Upper lobe of right lung (tissue), 1 donor: ENCODE measurements around the gene TRPV4. TPM values are rescaled to one million over a fixed set of nuclear protein-coding genes. Genes with fewer than 3 reads are reported as not detected.

Experiments
- ATAC-seq: fragments of 200-7000 bp; cut with Tn5 transposase; one replicate; pipeline ENCODE4 v1.9.1; 2020; ENCODE audit warnings: mild to moderate bottlenecking, moderate library complexity
- DNase-seq: peaks from one replicate; pipeline ENCODE4 v3.0.0-alpha.2; 2020
- H3K27ac ChIP-seq: fragments of 200-600 bp; one replicate; pipeline ENCODE4 v1.8.0; 2022
- H3K27me3 ChIP-seq: fragments of 200-600 bp; one replicate; pipeline ENCODE4 v1.8.0; 2022; ENCODE audit warnings: mild to moderate bottlenecking
- H3K36me3 ChIP-seq: fragments of 200-600 bp; one replicate; pipeline ENCODE4 v1.8.0; 2022
- H3K4me1 ChIP-seq: fragments of 200-600 bp; one replicate; pipeline ENCODE4 v1.8.0; 2022
- H3K4me3 ChIP-seq: fragments of 200-600 bp; one replicate; pipeline ENCODE4 v1.8.0; 2022; ENCODE audit warnings: mild to moderate bottlenecking
- H3K9me3 ChIP-seq: fragments of 200-600 bp; one replicate; pipeline ENCODE4 v1.8.0; 2022
- CTCF ChIP-seq: fragments of 200-600 bp; IDR thresholded peaks from one replicate; pipeline ENCODE4 v1.8.0; 2022; ENCODE audit warnings: antibody characterized with exemption
- intact Hi-C: fragments of 100-400 bp; cut with DNase I; formaldehyde crosslinking; loops from one replicate; pipeline ENCODE4 v1.11.0; 2022
- total RNA-seq: library from RNA; stranded (reverse); fragmentation: NEBNext Ultra II Directional; extraction: Animal tissue kit (Norgen Biotek cat#: 25700); gene quantifications from one replicate; pipeline ENCODE4 v1.2.1, GENCODE V29; 2021
- donor health status: DM: no; HTN: yes; CAD: no; lungs with severe emphysema.

TRPV4 gene
- total RNA-seq, 1 donor from 2014 or later = 4.5 TPM

- Histone ChIP-seq H3K4me3 (no peak overlapping the region), H3K27me3 (no peaks in the 10 kb centered on the region), H3K4me1 (no peaks in the 10 kb centered on the region), H3K36me3 (no peaks in the 10 kb centered on the region), H3K9me3 (no peaks in the 10 kb centered on the region), H3K27ac (no peak overlapping the region)
- ATAC-seq = no peak
- intact Hi-C loops = no loop called here
- TF ChIP-seq CTCF = no peak
- peak; percentile 53 for DNase-seq
Observed at GRCh38 chr12:109771746-109772621, 61.2 kb downstream of the TRPV4 start.

DNA sequence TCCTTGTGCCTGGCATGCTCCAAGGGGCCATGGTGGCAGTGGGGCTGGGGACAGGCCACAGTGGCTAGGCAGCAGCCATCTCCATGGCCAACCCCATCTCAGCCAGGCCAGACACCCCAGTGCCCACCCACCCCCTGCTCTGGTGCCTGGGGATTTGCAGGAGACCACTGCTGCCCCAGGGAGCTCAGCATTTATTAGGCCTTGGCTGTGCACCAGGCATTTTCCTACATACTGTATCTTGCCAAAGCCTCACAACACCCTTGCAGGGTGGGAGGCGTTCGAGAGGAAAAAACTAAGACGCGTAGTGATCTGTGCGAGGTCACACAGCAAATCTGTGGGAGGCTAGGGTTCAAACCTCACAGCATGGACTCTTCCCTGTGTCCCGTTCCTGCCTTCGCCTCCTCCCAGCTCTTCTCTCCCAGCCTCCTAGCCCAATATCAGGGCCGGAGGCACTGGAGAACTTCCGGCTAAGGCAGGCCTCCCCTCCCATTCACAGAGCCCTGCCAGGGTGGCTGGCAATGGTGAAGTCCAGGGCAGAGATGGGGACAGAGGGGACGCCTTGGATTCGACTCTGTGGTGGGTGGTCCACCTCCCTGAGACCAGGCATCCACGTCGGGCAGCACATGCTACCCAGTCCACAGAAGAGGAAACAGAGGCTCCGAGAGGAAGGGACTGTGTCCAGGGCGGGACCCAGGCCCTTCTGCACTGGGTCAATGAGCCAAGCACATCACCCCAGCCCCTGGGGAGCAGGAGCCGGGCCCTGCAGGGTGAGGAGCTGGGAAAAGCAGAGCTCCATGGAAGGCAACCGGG lies 62.1 kb downstream of the TRPV4 start:
- Histone ChIP-seq H3K4me1 (no peaks in the 10 kb centered on the region), H3K27me3 (no peaks in the 10 kb centered on the region), H3K36me3 (no peaks in the 10 kb centered on the region), H3K27ac (no peak overlapping the region), H3K9me3 (no peaks in the 10 kb centered on the region), H3K4me3 (no peak overlapping the region)
- intact Hi-C loops = no loop called here
- DNase-seq = peak; percentile 47
- ATAC-seq = no peak
- no peak for TF ChIP-seq CTCF

DNA sequence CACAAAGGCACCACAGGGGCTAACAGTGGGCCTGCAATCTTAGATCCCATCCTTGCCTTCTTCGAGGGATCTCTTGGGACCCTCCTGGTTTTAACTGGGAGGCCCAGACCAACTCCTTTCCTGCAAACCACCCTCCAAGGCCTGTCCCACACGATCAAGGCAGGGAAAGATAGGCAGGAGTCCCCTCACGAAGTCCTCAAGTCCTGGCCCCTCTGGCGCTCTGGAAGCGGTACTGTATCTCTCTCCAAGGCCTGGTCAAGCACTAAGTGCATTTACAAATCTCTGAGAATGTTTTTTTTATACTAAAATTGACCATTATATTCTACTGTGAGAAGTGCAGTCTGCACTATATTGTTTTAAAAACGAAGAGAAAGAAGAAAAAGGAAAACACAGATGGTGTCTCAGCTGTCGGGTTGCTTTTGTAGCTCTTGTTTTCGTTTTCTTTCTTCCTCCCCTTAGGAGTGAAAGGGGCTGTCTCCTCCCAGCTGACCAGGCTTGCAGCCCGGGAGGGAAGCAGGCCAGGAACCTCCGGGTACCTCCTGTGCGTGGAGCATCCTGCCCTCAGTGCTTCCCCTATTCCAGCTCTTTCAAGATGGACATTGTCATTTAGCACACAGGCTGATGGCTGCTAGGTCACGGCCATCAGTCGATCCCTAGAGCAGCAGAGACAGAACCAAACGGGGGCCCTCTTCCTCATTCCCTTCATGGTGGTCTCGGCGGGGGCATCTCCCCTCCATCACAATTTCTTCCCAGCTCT lies 62.9 kb downstream of the TRPV4 start:
- intact Hi-C loops = no loop called here
- TF ChIP-seq CTCF = no peak
- Histone ChIP-seq H3K36me3 (no peaks in the 10 kb centered on the region), H3K27ac (no peak overlapping the region), H3K4me1 (no peaks in the 10 kb centered on the region), H3K4me3 (no peak overlapping the region), H3K9me3 (no peaks in the 10 kb centered on the region), H3K27me3 (no peaks in the 10 kb centered on the region)
- DNase-seq (peak; percentile 23), ATAC-seq (no peak)

DNA sequence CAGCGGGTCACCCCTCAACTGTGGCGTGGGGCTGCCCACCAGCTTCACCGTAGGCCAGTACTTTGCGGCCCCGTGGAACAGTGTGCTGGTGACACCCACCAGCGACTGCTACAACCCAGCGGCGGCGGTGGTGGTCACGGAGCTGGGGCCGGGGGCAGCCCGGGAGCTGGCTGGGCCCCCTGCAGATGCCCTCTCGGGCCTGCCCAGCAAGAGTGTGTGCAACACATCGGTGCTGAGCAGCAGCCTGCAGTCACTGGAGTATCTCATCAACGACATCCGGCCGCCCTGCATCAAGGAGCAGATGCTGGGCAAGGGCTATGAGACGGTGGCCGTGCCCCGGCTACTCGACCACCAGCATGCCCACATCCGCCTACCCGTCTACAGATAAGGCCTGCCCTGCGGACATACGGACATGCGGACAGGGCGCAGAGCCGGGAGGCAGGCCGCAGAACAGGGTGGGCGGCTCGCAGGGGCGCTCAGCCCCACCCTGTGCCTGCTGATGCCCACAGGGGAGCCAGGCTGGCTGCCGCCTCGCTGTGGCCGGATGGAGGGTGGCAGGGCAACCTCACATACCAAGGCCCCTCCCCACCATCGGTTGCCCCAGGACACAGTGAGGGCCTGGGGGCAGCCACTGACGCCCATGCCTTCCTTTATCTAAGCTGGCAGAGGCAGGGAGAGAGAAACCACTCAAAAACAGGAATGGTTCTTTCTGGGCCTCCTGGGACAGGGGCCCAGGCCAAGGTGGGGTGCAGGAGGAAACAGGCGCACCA lies 64.1 kb downstream of the TRPV4 start:
- Histone ChIP-seq H3K4me3 (no peak overlapping the region), H3K4me1 (no peaks in the 10 kb centered on the region), H3K27ac (no peak overlapping the region), H3K27me3 (no peaks in the 10 kb centered on the region), H3K36me3 (no peaks in the 10 kb centered on the region), H3K9me3 (no peaks in the 10 kb centered on the region)
- no peak for TF ChIP-seq CTCF
- ATAC-seq = no peak
- intact Hi-C loops = no loop called here
- peak; percentile 63 for DNase-seq
